ENCODE results near the gene NAA20. TPM values are rescaled to one million over a fixed set of nuclear protein-coding genes. Genes with fewer than 3 reads are reported as not detected.

Gene NAA20
- total and polyA plus RNA-seq, 2 donors (not counting 1 experiment from before 2014, with no cell fraction given): 20.3 to 27.1 TPM

GRCh38 chr20:20031790-20032189, 14.6 kb downstream of the NAA20 start:
- CTCF ChIA-PET: interaction anchor here (2.1 kb wide), 1 partner anchor 15 kb away, joined by 7 read pairs; the partner anchor contains the start of gene NAA20
- peaks cover 11 to 70% of the 10 kb centered on the region in 2 experiments for H3K36me3 ChIP-seq (replicated peaks in 1 of 2; ENCODE audit: control extremely low read depth in 1 of 2, control insufficient read depth in 1 of 2, extremely low read depth in 1 of 2, insufficient read depth in 2 of 2, low read length in 1 of 2)

GRCh38 chr20:20034486-20034885, 17.3 kb downstream of the NAA20 start:
- TF ChIP-seq CTCF (IDR thresholded peaks at IDR 0.05) (no peak), EZH2 (IDR thresholded peaks at IDR 0.05; ENCODE audit: borderline replicate concordance, insufficient read depth, low read depth, low read length, poor library complexity, severe bottlenecking) (no peak)
- POLR2A ChIA-PET: no interaction called here
- CTCF ChIA-PET: no interaction called here

More at GRCh38 chr20:20031790-20032189, 14.6 kb downstream of the NAA20 start:
- Histone ChIP-seq H3K4me2 (replicated peaks; ENCODE audit: low read depth, low read length, poor library complexity, severe bottlenecking) (no peak overlapping the region), H3K4me1 (ENCODE audit: control insufficient read depth in 2 of 2, insufficient read depth in 2 of 2, low read length in 2 of 2) (no peaks in the 10 kb centered on the region), H3K9me3 (ENCODE audit: control extremely low read depth in 1 of 3, control insufficient read depth in 2 of 3, insufficient read depth in 1 of 3, low read length in 2 of 3) (no peaks in the 10 kb centered on the region), H3K4me3 (ENCODE audit: control extremely low read depth in 1 of 5, extremely low read depth in 1 of 5, insufficient read depth in 1 of 5, low read depth in 2 of 5, low read length in 4 of 5) (no peak overlapping the region), H3K27me3 (replicated peaks in 1 of 4; ENCODE audit: control extremely low read depth in 1 of 4, control insufficient read depth in 3 of 4, insufficient read depth in 4 of 4, low read length in 3 of 4) (no peaks in the 10 kb centered on the region), H3K79me2 (ENCODE audit: control insufficient read depth, insufficient read depth, low read length) (no peaks in the 10 kb centered on the region), H3K27ac (ENCODE audit: low read length in 2 of 2) (peak overlapping the region in 1 of 2 donors; percentile 32), H2AFZ (ENCODE audit: insufficient read depth, low read depth, low read length, poor library complexity, severe bottlenecking) (no peak overlapping the region), H4K20me1 (ENCODE audit: control insufficient read depth, insufficient read depth, low read length, poor library complexity, severe bottlenecking) (peaks cover 5% of the 10 kb centered on the region), H3K9ac (ENCODE audit: low read length) (no peak overlapping the region)
- POLR2A ChIA-PET: no interaction called here
- Mint-ChIP-seq H3K27ac (no peak overlapping the region), H3K27me3 (no peaks in the 10 kb centered on the region), H3K4me1 (no peaks in the 10 kb centered on the region), H3K4me3 (no peak overlapping the region), H3K9me3 (ENCODE audit: insufficient read depth) (no peaks in the 10 kb centered on the region)
- DNase-seq: no peak
- TF ChIP-seq CTCF (IDR thresholded peaks at IDR 0.05) (no peak), EZH2 (IDR thresholded peaks at IDR 0.05; ENCODE audit: borderline replicate concordance, insufficient read depth, low read depth, low read length, poor library complexity, severe bottlenecking) (no peak)
- no peak for ATAC-seq (ENCODE audit: low read depth)
- whole genome bisulfite sequencing (ENCODE audit: insufficient coverage): 100% methylated on average over 1 of the region's 5 CpGs
- intact Hi-C loops (cut with micrococcal nuclease): no loop called here

More at GRCh38 chr20:20034486-20034885, 17.3 kb downstream of the NAA20 start:
- no peaks in the 10 kb centered on the region for H3K9me3 ChIP-seq (ENCODE audit: control extremely low read depth in 1 of 3, control insufficient read depth in 2 of 3, insufficient read depth in 1 of 3, low read length in 2 of 3)
- H4K20me1 ChIP-seq (ENCODE audit: control insufficient read depth, insufficient read depth, low read length, poor library complexity, severe bottlenecking): peaks cover 14% of the 10 kb centered on the region
- DNase-seq (no peak), ATAC-seq (ENCODE audit: low read depth) (no peak)
- H3K9me3 Mint-ChIP-seq (ENCODE audit: insufficient read depth): no peaks in the 10 kb centered on the region
- H3K4me2 ChIP-seq (replicated peaks; ENCODE audit: low read depth, low read length, poor library complexity, severe bottlenecking): no peak overlapping the region
- intact Hi-C loops (cut with micrococcal nuclease): no loop called here
- no peak overlapping the region for H2AFZ ChIP-seq (ENCODE audit: insufficient read depth, low read depth, low read length, poor library complexity, severe bottlenecking)
- H3K4me1 ChIP-seq (ENCODE audit: control insufficient read depth in 2 of 2, insufficient read depth in 2 of 2, low read length in 2 of 2): no peaks in the 10 kb centered on the region
- H3K79me2 ChIP-seq (ENCODE audit: control insufficient read depth, insufficient read depth, low read length): no peaks in the 10 kb centered on the region
- no peak overlapping the region for H3K27ac ChIP-seq (ENCODE audit: low read length in 2 of 2)
- H3K27ac Mint-ChIP-seq: no peak overlapping the region
- no peak overlapping the region for H3K4me3 ChIP-seq (ENCODE audit: control extremely low read depth in 1 of 5, extremely low read depth in 1 of 5, insufficient read depth in 1 of 5, low read depth in 2 of 5, low read length in 4 of 5)
- no peak overlapping the region for H3K9ac ChIP-seq (ENCODE audit: low read length)
- no peaks in the 10 kb centered on the region for H3K27me3 Mint-ChIP-seq
- no peaks in the 10 kb centered on the region for H3K4me1 Mint-ChIP-seq
- peaks cover 9 to 80% of the 10 kb centered on the region in 2 experiments for H3K36me3 ChIP-seq (replicated peaks in 1 of 2; ENCODE audit: control extremely low read depth in 1 of 2, control insufficient read depth in 1 of 2, extremely low read depth in 1 of 2, insufficient read depth in 2 of 2, low read length in 1 of 2)
- no peaks in the 10 kb centered on the region for H3K27me3 ChIP-seq (replicated peaks in 1 of 4; ENCODE audit: control extremely low read depth in 1 of 4, control insufficient read depth in 3 of 4, insufficient read depth in 4 of 4, low read length in 3 of 4)
- H3K4me3 Mint-ChIP-seq: no peak overlapping the region
- WGBS (ENCODE audit: insufficient coverage): 100% methylated on average over 2 of the region's 4 CpGs
